Right lung (tissue), 10 donors: ENCODE data around the gene SPTLC1. TPM values are rescaled to one million over a fixed set of nuclear protein-coding genes. Genes with fewer than 3 reads are reported as not detected.
"Not testable (repeated sequence)": the region's sequence is repeated elsewhere in the genome, so short reads cannot be mapped to it uniquely, and the experiment has no call there.

Experiments
- DNase-seq, 2 donors: peaks; one replicate each; pipeline ENCODE4 v3.0.0-alpha.2; 2013
- long read RNA-seq, 8 donors: transcript quantifications; one replicate each; lab custom pipeline, GENCODE V29; 2026
- polyA plus RNA-seq, 5 donors: library from polyadenylated mRNA; unstranded; fragments of 120-200 nt; gene quantifications; one replicate each; pipeline versions ENCODE4 v1.2.1 to v1.2.3, GENCODE V29; 2013; ENCODE audit warnings: inconsistent platforms in 1 of 5, low replicate concordance in 1 of 5; ENCODE audit not compliant: insufficient read length in 5 of 5, insufficient read depth in 1 of 5

SPTLC1 gene, protein sequence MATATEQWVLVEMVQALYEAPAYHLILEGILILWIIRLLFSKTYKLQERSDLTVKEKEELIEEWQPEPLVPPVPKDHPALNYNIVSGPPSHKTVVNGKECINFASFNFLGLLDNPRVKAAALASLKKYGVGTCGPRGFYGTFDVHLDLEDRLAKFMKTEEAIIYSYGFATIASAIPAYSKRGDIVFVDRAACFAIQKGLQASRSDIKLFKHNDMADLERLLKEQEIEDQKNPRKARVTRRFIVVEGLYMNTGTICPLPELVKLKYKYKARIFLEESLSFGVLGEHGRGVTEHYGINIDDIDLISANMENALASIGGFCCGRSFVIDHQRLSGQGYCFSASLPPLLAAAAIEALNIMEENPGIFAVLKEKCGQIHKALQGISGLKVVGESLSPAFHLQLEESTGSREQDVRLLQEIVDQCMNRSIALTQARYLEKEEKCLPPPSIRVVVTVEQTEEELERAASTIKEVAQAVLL
- polyA plus RNA-seq, result 100 to 1,000 TPM in 1 of 5 donors, 10 to 100 TPM in 4; 77.2 to 100 (median 92.9) TPM
- long read RNA-seq, donor 1, transcript SPTLC1-204 (3 exons, 490 nt), result minor isoform, 6 of 24 reads
- long read RNA-seq, donor 1, transcript SPTLC1-201 (15 exons, 1,894 nt), result major isoform, 18 of 24 reads
- long read RNA-seq, donor 1, partial matches to known transcripts, result 0 of 24 reads
- long read RNA-seq, donor 1, other reads (novel, unspliced or antisense), result 0 of 24 reads
- long read RNA-seq, donor 2, transcript SPTLC1-201 (15 exons, 1,894 nt), result major isoform, 12 of 13 reads
- long read RNA-seq, donor 2, partial matches to known transcripts, result 0 of 13 reads
- long read RNA-seq, donor 2, other reads (novel, unspliced or antisense), result 0 of 13 reads
- long read RNA-seq, donor 3, transcript SPTLC1-204 (3 exons, 490 nt), result major isoform, 5 of 12 reads
- long read RNA-seq, donor 3, transcript SPTLC1-201 (15 exons, 1,894 nt), result major isoform, 5 of 12 reads
- long read RNA-seq, donor 3, partial matches to known transcripts, result 0 of 12 reads
- long read RNA-seq, donor 3, other reads (novel, unspliced or antisense), result 0 of 12 reads
- long read RNA-seq, donor 4, transcript SPTLC1-201 (15 exons, 1,894 nt), result major isoform, 7 of 9 reads
- long read RNA-seq, donor 4, partial matches to known transcripts, result 0 of 9 reads
- long read RNA-seq, donor 4, other reads (novel, unspliced or antisense), result 0 of 9 reads
- long read RNA-seq, donor 5, transcript SPTLC1-201 (15 exons, 1,894 nt), result major isoform, 12 of 44 reads
- long read RNA-seq, donor 5, partial matches to known transcripts, result 28 of 44 reads
- long read RNA-seq, donor 5, other reads (novel, unspliced or antisense), result 0 of 44 reads
- long read RNA-seq, donor 6, transcript SPTLC1-204 (3 exons, 490 nt), result minor isoform, 5 of 19 reads
- long read RNA-seq, donor 6, transcript SPTLC1-201 (15 exons, 1,894 nt), result major isoform, 13 of 19 reads
- long read RNA-seq, donor 6, partial matches to known transcripts, result 0 of 19 reads
- long read RNA-seq, donor 6, other reads (novel, unspliced or antisense), result 0 of 19 reads
- long read RNA-seq, donor 7, transcript SPTLC1-201 (15 exons, 1,894 nt), result major isoform, 16 of 19 reads
- long read RNA-seq, donor 7, partial matches to known transcripts, result 0 of 19 reads
- long read RNA-seq, donor 7, other reads (novel, unspliced or antisense), result 0 of 19 reads
- long read RNA-seq, donor 8, partial matches to known transcripts, result 0 of 5 reads
- long read RNA-seq, donor 8, other reads (novel, unspliced or antisense), result 0 of 5 reads

DNA sequence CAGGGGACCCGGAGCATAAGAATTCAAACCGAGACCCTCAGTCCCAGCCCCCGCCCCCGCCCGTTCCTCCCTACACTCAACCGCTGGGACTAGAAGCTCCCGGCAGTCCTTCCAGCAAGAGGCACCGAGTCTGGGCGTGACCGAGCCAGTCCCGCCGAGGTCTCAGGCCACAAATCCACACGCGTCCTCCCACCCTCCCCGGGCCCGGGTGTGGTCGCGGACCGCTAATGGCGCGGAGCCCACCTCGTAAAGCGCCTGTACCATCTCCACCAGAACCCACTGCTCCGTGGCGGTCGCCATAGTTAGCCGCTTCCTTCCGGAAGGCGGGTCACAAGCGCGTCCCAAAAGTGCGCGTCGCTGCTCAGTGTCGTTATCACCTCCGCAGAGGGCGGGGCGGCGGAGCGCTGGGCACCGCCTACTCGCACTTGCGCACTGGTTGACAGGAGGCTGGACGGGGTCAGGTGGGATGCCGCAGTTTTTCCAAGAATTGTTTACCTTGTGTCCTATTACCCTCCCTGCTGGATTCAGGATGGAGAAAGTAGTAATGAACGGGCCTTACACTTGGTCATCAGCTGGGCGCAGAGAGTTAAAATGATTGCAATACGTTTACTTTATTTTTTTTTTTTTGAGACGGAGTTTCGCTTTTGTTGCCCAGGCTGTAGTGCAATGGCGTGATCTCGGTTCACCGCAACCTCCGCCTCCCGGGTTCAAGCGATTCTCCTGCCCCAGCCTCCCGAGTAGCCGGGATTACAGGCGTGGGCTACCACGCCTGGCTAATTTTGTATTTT, at the start of gene SPTLC1:
SPTLC1 (minus strand) TSS at position 343 of the 788 bp plus-strand sequence; CDS start at position 300, 43 bp downstream.
- DNase-seq, result peak; percentile 96 to 97

DNA sequence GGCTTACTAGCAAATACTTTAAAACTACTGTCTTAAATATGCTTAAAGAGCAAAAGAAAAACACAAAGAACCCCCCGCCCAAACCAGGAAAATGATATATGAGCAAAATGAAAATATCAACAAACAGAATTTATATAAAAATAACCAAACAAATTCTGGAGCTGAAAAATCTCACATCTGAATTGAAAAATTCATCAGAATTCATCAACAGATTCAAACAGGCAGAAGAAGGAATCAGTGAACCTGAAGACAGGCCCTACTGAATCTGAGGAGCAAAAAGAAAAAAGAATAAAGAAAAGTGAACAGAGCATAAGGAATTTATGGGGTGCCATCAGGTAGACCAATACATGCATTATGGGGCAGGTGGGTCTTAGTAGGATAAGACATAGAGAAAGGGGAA, 49.8 kb upstream of the SPTLC1 start:
- no peak for DNase-seq

DNA sequence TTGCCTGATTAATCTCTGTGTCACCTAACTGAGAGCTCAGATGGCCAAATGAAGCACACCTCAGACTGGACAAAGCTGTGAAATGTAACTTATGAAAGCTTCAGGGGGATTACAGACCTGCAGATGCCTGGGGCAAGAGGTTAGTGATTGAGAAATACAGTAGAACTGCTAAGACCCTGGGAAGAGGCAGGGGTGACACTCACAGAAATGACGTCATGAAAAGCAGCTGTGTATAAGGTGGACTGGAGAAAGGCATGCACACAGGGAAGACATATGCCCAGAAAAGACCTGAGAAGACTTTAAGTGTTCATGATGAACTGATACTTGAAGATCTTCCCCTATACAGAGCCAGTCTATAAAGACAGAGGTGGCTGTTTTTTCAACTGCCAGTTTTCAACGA, 49.3 kb upstream of the SPTLC1 start:
- no peak for DNase-seq

DNA sequence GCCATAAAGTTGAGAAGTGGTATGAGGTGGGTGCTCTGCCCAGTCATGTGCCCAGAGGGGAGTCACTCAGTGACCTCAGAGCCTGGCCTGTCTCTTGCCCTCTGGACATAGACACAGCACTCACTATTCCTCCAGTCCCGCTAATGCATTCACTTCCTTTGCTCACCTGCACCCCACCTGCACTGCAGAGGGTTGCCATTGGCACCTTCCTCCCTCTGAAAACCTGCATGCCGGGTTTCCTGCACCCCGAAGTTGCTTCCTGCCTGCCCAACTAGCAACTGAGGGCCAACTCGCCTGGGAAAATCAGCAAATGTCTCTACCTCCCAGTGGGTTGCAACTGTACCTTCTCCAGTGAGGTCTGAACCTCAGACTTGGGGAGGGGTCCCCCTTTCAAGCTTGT, 48.1 kb upstream of the SPTLC1 start:
- no peak for DNase-seq

DNA sequence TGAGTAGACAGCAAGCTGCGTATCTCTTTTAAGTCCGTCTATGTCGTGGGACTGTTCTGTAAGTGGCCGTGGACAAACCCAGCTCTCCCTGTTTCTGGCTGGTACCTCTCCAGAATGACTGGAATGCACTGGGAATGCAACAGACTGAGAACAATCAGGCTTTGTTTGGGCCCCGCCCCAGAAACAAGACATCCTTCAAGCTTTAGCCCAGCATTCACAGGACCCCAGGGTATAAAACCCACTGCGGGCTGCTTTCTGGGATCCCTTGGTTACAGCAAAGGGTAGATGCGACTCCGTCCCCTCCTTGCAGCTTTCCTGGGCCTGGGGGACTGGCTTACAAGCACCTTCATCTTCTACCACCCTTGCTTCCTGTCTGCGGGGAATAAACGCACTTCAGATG, 45.6 kb upstream of the SPTLC1 start:
- no peak for DNase-seq

DNA sequence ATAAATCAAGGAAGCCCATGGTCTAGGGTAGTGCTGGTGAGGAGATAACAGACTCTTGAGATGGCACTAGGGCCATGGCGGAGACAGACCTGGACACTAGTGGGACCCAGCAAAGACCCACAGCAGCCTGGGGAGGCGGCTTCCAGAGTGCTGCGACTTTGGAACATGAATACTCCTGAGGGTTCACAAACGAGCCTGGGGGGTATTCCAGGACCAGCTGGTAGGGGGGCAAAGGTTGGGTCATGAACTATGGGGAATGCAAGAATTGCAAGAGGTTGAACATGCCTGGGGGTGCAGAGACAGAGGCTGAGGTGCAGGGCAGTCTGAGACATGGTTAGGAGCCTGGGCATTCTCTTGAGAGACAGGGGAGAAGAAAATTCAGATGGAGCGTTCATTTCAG, 43.8 kb upstream of the SPTLC1 start:
- DNase-seq, result no peak

DNA sequence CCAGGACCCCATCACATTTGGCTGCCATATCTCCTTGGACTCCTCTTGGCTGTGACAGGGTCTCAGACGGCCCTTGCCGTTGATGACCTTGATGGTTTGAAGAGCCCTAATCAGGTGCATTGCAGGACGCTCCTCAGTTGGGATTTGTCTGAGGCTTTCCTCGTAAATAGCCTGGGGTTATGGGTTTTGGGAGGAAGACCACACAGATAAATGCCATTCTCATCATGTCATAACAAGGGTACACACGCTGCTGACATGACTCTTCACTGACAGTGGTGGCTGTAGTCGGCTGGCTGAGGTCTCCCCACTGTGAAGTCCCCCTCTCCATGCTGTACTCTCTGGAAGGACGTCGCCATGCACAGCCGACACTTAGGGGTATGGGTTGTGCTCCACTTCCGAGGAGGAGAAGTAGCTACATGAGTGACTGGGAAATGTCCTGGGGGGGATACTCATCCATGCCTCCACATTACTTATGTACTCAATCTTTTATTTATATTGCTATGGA, 42.9 kb upstream of the SPTLC1 start:
- DNase-seq, result no peak

DNA sequence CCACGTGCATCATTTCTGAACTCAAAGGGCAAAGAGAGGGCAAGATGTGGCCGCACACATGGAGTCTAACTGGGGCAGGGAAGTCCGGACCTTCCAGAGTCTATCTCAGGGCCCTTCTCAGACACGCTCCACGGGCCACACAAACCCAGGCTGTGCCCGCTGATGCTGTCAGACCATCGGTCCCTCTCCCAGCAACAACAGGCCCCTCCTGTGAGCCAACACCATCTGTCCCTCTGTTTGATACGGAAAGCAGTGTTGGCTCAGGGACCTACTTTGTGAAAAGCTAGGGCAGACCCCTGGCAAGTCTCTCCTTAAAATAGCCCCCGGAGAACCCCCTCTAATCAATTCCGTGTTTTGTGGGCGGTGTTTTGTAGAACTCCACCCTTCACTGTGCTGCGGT, 40.5 kb upstream of the SPTLC1 start:
- DNase-seq, result not testable (repeated sequence)

DNA sequence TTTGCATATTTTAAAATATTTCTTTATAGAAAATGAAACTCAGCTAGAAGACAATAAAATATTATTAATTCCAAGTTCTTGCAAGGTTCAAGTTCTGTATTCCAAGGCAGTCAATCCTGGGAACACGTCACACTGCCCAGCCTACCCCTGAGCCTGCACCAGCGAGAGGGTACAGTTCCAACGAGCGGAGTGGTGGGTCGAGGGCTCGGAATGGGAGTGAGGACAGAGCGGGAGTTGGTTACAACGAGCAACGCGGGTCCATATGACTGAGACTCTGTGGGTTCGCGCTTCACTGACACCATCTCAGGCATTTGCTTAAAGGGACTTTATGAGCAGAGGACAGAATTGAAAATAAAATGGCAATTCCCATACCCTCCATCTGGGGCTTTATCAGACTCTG, 40.0 kb upstream of the SPTLC1 start:
- DNase-seq, result no peak

DNA sequence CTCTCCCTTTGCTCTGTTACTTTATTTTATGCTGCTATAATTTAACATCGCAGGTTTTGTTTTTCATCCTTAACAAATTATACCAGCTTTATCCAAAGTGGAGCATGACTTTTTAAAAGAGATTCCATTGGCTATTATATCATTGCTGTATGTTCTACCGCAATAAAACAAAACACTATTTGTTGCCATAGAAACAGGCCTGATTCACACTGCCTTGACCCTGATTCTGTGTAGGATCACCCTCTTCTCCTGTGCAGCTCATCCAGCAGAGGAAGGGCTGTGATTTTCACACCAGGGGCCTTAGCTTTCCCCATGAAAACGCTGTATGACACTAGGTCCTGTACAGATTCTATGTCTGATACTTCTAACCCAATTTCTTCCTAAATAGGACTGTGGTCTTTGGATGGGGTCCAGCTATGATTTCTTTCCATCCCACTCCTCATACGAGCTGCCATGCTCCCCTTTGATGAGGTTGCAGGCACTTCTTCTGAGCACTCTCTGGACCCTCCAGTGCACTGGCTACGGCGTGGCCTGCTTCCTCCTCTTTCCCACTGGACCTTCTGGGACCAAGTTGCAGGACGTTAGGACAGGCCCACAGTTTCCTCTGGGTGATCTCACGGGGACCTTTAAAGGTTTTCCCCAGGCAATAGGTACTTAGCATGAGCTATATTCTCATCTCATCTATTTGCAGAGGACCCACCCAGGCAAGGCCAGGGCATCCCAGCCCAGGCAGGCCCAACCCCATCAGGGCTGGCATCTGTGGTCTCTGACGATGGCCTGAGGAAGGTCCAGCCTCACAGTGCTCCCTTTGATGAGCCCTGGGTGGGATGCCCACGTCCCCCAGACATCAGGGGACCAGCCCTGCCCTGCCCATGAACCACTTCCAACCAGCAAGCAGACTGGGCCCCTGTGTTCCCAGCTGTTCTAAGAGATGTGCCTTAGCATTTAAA, 38.5 kb upstream of the SPTLC1 start:
- DNase-seq, result not testable (repeated sequence)

DNA sequence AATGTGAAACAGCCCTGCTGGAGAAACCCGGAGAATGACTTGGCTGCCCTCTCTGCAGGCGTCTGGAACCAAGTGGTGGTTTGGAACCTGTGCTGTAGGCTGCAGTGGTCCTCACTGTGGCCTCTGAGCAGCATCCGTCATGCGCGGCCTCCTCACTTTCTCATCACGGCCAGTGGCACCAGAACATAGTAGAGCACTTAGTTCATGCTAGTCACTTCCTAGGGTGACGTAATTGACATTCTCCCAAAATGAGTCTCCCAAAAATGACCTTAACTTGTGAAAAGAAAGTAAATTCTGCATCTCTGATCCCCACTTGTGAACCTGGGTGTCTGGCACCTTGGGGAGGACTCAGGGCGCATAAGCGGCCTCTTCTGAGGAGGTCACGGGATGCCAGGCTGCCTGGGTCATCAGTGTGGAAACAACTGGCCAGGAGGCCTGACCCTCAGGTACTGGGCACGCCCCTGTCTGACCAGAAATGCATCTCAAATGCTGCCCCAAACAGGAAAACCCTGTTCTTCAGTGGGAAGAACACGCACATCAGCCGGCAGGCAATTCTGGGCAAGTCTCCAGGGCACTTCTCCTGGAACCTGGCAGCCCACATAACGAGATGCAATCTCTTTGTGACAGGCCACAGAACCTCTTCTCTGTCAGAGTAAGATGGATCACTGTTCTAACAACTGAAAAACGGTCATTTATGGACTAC, 36.6 kb upstream of the SPTLC1 start:
- no peak for DNase-seq

DNA sequence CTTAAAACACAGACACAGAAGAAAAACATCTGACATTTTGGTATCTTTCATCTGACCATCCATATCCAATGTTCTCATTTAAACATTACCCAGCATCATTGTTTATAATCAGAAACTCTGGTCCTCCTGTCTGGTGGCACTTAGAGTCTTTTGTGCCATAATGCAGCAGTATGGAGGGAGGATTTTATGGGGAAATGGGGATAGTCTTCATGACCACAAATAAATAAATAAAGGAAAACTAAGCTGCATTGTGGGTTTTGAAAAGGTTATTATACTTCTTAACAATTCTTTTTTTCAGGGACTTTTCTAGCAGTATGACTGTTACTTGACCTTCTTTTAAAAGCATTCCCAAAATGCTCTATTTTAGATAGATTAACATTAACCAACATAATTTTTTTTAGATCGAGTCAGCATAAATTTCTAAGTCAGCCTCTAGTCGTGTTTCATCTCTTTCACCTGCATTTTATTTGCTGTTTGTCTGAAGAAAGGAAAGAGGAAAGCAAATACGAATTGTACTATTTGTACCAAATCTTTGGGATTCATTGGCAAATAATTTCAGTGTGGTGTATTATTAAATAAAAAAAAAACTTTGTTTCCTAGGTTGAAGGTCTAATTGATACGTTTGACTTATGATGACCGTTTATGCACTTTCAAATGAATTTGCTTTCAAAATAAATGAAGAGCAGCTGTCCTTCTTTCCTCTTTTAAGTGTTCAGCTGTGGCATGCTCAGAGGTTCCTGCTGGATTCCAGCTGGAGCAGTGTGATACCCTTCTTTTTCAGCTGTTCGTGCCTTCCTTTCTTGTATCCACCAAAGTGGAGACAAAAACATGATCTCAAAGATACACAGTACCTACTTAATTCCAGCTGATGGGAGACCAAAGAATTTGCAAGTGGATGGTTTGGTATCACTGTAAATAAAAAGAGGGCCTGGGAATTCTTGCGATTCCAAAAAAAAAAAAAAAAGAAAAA, 35.6 kb upstream of the SPTLC1 start:
- not testable (repeated sequence) for DNase-seq

DNA sequence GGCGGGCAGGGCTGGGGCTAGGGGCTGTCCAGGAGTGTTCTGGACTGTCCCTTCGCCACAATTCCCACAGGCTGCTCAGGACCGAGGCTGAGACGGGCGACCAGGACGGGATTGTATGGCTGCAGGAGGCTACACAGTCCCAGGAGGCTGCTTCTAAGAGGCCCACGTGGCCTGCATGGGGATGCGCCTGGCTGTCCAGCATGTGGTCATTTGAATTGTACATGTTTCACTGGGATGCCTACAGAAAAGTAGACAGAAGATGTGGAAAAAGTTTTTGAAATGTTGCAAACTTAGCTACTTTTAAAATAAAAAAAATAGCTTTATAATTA, 32.6 kb upstream of the SPTLC1 start:
- DNase-seq, result no peak

DNA sequence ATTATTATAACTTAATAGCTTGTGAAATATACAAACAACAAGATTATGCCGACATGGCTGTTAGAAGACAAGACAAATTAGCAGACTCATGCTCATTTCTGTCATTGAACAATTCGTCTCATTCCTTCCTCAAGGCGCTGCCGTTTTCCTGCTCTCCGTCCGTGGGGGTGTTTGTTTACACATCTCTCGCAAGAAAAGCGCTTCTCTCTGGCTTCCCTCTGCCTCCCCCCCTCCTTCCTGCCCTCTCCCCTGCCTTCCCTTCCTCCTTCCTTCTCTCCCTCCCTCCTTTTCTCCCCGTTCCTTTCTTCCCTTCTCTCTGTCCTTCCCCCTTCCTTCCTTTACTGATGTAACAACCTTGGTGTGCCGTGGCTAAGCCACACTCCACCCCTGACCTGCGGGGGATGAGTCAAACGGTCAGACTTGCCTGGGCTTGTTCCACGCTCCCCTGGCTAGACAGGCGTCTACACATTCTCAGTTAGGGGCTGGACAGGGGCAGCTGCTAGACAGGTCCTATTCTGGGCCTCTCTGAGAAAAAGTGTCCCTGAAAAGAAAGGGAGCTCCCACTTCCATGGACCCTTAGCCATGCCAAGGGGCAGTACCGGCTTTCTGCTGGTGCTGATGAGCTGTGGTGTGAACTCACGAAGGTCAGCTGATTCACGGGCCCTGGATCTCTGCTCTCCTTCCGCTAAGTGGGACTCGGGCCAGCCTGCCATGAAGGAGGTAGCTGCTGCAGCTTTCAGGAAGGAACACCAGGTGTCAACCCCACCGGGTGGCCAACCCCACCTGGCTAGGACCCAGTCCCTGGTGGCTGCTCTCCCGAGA, 32.0 kb upstream of the SPTLC1 start:
- DNase-seq, result no peak

DNA sequence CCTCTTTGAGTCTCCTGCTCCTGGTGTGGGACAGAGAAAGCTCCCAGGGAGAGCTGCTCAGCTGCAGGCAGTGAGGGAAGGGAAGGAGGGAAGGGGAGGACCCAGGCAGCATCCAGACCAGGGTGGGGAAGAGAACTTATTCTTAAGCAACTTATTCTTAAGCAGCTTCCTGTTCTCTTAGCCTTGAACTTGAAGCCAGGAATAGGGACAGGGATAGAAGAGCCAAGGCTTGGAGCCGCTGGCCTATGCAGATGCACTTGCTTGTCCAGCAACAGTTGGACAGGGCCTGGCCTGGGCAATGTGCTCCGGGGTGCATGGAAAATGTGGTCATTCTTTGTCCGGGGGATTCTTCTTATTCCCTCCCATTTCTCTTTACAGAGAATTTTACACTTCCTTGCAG, 31.4 kb upstream of the SPTLC1 start:
- no peak for DNase-seq

DNA sequence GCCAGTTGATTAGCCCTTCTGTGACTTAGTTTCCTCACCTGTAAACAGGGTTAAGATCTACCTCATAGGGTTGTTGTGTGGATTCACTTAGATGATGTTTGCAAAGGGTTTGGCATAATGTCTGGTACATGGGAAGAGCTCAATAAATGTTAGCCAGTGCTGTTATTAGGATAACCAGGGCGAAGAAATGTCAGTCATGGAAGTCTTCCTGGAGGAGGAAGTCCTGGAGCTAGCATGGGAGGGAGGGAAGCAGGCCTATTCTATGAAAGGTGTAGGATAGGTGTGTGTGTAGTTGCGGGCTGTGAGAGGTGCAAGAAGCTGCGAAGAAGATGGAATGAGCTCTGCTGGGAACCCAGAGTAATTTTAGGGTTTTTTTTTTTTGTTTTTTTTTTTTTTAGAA, 30.6 kb upstream of the SPTLC1 start:
- DNase-seq, result not testable (repeated sequence)
